CD4-positive, alpha-beta T cell (primary cell): ENCODE data around the gene GNGT1. TPM values are rescaled to one million over a fixed set of nuclear protein-coding genes. Genes with fewer than 3 reads are reported as not detected.

Experiments used
- ATAC-seq: fragments of 200-7000 bp; cut with Tn5 transposase; one replicate; pipeline ENCODE4 v1.10.0; 2022; ENCODE audit warnings: mild to moderate bottlenecking; ENCODE audit not compliant: poor library complexity
- CTCF ChIA-PET: fragments of 350-600 bp; sonication (Branson Sonifier 250); formaldehyde crosslinking; loops from one replicate; lab custom pipeline; 2021; ENCODE audit warnings: antibody characterized with exemption, inconsistent platforms; lab: Charles Lee
- POLR2A ChIA-PET: fragments of 350-600 bp; sonication (Branson Sonifier 250); formaldehyde crosslinking; loops from one replicate; lab custom pipeline; 2021; ENCODE audit warnings: antibody characterized with exemption, inconsistent platforms; lab: Charles Lee
- DNase-seq, 14 experiments: peaks; one replicate each; pipeline ENCODE4 v3.0.0-alpha.2; 2013 to 2020; ENCODE audit warnings: mixed read lengths in 2 of 14
- H3K27ac ChIP-seq, 2 donors: one replicate each; pipeline versions ENCODE4 v1.5.1 to v1.7.0; 2013; ENCODE audit warnings: low read length in 2 of 2, low read depth in 1 of 2, mild to moderate bottlenecking in 1 of 2
- H3K27me3 ChIP-seq, 2 experiments: 1 replicate in 1 of 2; 2 replicates in 1 of 2; pipeline versions ENCODE4 v1.6.1 to v1.7.0; 2013; ENCODE audit warnings: low read length in 2 of 2, control low read depth in 1 of 2, mild to moderate bottlenecking in 1 of 2, moderate library complexity in 1 of 2; ENCODE audit not compliant: insufficient read depth in 2 of 2, control insufficient read depth in 1 of 2
- H3K36me3 ChIP-seq: one replicate; pipeline ENCODE4 v1.6.1; 2013; ENCODE audit warnings: low read length, control low read depth; ENCODE audit not compliant: insufficient read depth
- H3K4me1 ChIP-seq: one replicate; pipeline ENCODE4 v1.6.1; 2013; ENCODE audit warnings: low read length, control low read depth; ENCODE audit not compliant: insufficient read depth
- H3K4me3 ChIP-seq: one replicate; pipeline ENCODE4 v1.5.1; 2013; ENCODE audit warnings: mild to moderate bottlenecking, low read length, moderate library complexity
- H3K9me3 ChIP-seq, 2 experiments: 1 replicate in 1 of 2; 2 replicates in 1 of 2; pipeline versions ENCODE4 v1.6.1 to v1.7.0; 2013; ENCODE audit warnings: low read length in 2 of 2, mild to moderate bottlenecking in 2 of 2, control low read depth in 1 of 2, moderate library complexity in 1 of 2; ENCODE audit not compliant: control insufficient read depth in 1 of 2, insufficient read depth in 1 of 2
- H3K27ac Mint-ChIP-seq: one replicate; pipeline ENCODE4 v1.8.0; 2020; ENCODE audit warnings: mixed read lengths
- H3K27me3 Mint-ChIP-seq: one replicate; pipeline ENCODE4 v1.8.0; 2021; ENCODE audit warnings: mixed read lengths
- H3K36me3 Mint-ChIP-seq: one replicate; pipeline ENCODE4 v1.8.0; 2021; ENCODE audit warnings: low read depth, mixed read lengths
- H3K4me1 Mint-ChIP-seq: one replicate; pipeline ENCODE4 v1.8.0; 2021; ENCODE audit warnings: low read depth, mixed read lengths
- H3K4me3 Mint-ChIP-seq: one replicate; pipeline ENCODE4 v1.8.0; 2020; ENCODE audit warnings: mild to moderate bottlenecking, mixed read lengths
- H3K9me3 Mint-ChIP-seq: one replicate; pipeline ENCODE4 v1.8.0; 2020; ENCODE audit warnings: mixed read lengths
- intact Hi-C, 2 experiments: fragments of 100-400 bp; cut with DNase I in 1 of 2; cut with micrococcal nuclease in 1 of 2; formaldehyde crosslinking; loops; one replicate each; pipeline versions ENCODE4 v1.15.1 to v1.9.0; 2023 to 2025; cut with DNase I, micrococcal nuclease
- total RNA-seq, 174 experiments: library from RNA in 2 of 174; stranded (reverse) in 2 of 174; gene quantifications; one replicate each; pipeline ENCODE4 v1.2.3 and lab custom pipeline; 2021 to 2026
- TF ChIP-seq, protein P1 (sequence below): fragments of 200-600 bp; IDR thresholded peaks from one replicate; pipeline ENCODE4 v1.8.0; 2022; ENCODE audit warnings: antibody characterized with exemption, mild to moderate bottlenecking

Gene GNGT1
- total RNA-seq, 2 experiments from 2014 or later: not detected

DNA sequence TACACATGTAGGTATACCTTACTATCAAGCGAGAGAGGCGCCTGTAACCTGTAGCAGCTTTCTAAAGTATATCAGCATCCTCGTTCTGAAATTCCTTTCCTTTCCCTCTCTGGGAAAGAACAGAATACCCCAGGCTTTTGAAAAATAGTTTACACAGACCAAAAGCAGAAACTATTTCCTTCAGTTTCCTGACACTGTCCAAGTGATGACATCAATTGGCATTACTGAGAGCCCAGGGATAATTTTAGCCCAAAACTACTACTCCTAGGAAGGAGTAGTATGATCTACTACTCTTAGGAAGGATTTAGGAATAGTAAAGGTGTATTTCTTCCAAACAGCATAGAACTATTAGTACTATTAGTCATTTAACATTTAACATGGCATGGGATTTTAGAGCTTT lies 21.2 kb downstream of the GNGT1 start:
- TF ChIP-seq, protein P1, sequence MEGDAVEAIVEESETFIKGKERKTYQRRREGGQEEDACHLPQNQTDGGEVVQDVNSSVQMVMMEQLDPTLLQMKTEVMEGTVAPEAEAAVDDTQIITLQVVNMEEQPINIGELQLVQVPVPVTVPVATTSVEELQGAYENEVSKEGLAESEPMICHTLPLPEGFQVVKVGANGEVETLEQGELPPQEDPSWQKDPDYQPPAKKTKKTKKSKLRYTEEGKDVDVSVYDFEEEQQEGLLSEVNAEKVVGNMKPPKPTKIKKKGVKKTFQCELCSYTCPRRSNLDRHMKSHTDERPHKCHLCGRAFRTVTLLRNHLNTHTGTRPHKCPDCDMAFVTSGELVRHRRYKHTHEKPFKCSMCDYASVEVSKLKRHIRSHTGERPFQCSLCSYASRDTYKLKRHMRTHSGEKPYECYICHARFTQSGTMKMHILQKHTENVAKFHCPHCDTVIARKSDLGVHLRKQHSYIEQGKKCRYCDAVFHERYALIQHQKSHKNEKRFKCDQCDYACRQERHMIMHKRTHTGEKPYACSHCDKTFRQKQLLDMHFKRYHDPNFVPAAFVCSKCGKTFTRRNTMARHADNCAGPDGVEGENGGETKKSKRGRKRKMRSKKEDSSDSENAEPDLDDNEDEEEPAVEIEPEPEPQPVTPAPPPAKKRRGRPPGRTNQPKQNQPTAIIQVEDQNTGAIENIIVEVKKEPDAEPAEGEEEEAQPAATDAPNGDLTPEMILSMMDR: no peak
- Mint-ChIP-seq H3K27me3 (peaks cover 38% of the 10 kb centered on the region), H3K4me1 (no peaks in the 10 kb centered on the region), H3K4me3 (no peak overlapping the region), H3K9me3 (no peaks in the 10 kb centered on the region), H3K36me3 (no peaks in the 10 kb centered on the region), H3K27ac (no peak overlapping the region)
- Histone ChIP-seq H3K4me3 (no peak overlapping the region), H3K4me1 (no peaks in the 10 kb centered on the region), H3K27me3 (peaks cover 3 to 9% of the 10 kb centered on the region in 2 experiments), H3K27ac (no peak overlapping the region), H3K9me3 (no peaks in the 10 kb centered on the region), H3K36me3 (no peaks in the 10 kb centered on the region)
- DNase-seq: no peak
- ChIA-PET POLR2A (no interaction called here), CTCF (no interaction called here)
- ATAC-seq: no peak
- intact Hi-C loops: no loop called here

DNA sequence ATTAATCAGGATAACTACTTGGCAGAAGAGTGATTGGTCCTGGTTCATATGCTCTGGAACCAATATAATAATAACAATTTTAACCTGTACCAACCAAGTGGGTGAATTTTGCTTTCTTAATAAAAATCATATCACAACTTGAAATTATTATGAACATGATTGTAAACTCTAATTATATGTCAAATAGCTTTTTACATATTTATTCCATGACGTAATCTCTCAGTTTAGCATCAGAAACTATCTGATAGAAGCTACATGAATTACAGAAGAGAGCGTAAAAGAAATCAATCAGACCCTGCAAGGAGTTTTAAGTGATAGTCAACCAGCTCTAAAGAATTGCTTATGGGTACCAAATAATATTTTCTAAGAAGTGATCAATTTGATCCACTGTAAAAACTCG lies 25.3 kb downstream of the GNGT1 start:
- intact Hi-C loops: no loop called here
- ChIA-PET POLR2A (no interaction called here), CTCF (interaction anchor here (1.2 kb wide), 1 partner anchor 11 kb away, joined by 4 read pairs; no protein-coding TSS in a partner anchor)
- Mint-ChIP-seq H3K4me3 (no peak overlapping the region), H3K36me3 (no peaks in the 10 kb centered on the region), H3K4me1 (no peaks in the 10 kb centered on the region), H3K27me3 (peaks cover 16% of the 10 kb centered on the region), H3K27ac (no peak overlapping the region), H3K9me3 (no peaks in the 10 kb centered on the region)
- Histone ChIP-seq H3K36me3 (no peaks in the 10 kb centered on the region), H3K27ac (no peak overlapping the region), H3K4me3 (no peak overlapping the region), H3K9me3 (no peaks in the 10 kb centered on the region), H3K4me1 (no peaks in the 10 kb centered on the region), H3K27me3 (peaks cover 0 to 4% of the 10 kb centered on the region in 2 experiments)
- ATAC-seq: no peak
- no peak for DNase-seq
- TF ChIP-seq, protein P1: no peak

DNA sequence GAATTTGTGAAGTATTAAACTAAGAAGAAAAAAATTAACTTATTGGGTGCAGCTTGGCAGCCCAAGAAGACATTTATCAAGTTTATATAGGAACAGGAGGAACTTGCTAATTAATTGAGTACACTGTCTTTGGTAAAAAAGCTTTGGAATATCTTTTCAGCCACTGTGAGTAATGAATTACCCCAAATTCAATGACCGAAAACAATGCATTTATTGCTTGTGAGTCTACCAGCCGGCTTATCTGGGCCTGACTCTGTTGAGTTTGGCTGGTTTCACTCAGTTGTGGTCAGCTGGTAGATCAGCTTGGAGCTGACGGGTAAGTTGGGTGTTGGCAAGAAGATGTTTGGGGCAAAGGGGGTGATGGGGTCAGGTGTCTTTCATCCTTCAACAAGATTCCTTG lies 26.8 kb downstream of the GNGT1 start:
- no peak for ATAC-seq
- DNase-seq: no peak
- no peaks in the 10 kb centered on the region for H3K4me1 ChIP-seq
- no peaks in the 10 kb centered on the region for H3K36me3 ChIP-seq
- no peak overlapping the region for H3K27ac Mint-ChIP-seq
- intact Hi-C loops: no loop called here
- H3K4me1 Mint-ChIP-seq: no peaks in the 10 kb centered on the region
- no peaks in the 10 kb centered on the region for H3K36me3 Mint-ChIP-seq
- H3K9me3 Mint-ChIP-seq: no peaks in the 10 kb centered on the region
- peaks cover 0 to 4% of the 10 kb centered on the region in 2 experiments for H3K27me3 ChIP-seq
- no peak overlapping the region for H3K4me3 ChIP-seq
- TF ChIP-seq, protein P1: no peak
- no peak overlapping the region for H3K4me3 Mint-ChIP-seq
- peaks cover 11% of the 10 kb centered on the region for H3K27me3 Mint-ChIP-seq
- ChIA-PET POLR2A (no interaction called here), CTCF (no interaction called here)
- H3K9me3 ChIP-seq: no peaks in the 10 kb centered on the region
- no peak overlapping the region for H3K27ac ChIP-seq
